Astrocyte of the cerebellum (primary cell): Measurements from ENCODE around the gene FAM210B.

ENCODE experiments used
- DNase-seq: peaks from one replicate; pipeline ENCODE4 v3.0.0-alpha.2; 2011; ENCODE audit warnings: low read depth
- H3K4me3 ChIP-seq: 2 replicates; pipeline ENCODE4 v1.5.1; 2011; ENCODE audit warnings: mild to moderate bottlenecking, low read depth, low read length, moderate library complexity
- in situ Hi-C: cut with HindIII; loops from 2 replicates; pipeline ENCODE4 v1.10.0; 2017; ENCODE audit warnings: low sequenced_read_pairs
- TF ChIP-seq, protein P1 (sequence below): IDR thresholded peaks from 2 replicates; pipeline ENCODE4 v1.5.1; 2012; ENCODE audit warnings: low read length, low read depth, moderate library complexity, mild to moderate bottlenecking; ENCODE audit errors: missing control alignments

FAM210B gene, protein sequence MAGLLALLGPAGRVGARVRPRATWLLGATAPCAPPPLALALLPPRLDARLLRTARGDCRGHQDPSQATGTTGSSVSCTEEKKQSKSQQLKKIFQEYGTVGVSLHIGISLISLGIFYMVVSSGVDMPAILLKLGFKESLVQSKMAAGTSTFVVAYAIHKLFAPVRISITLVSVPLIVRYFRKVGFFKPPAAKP

DNA sequence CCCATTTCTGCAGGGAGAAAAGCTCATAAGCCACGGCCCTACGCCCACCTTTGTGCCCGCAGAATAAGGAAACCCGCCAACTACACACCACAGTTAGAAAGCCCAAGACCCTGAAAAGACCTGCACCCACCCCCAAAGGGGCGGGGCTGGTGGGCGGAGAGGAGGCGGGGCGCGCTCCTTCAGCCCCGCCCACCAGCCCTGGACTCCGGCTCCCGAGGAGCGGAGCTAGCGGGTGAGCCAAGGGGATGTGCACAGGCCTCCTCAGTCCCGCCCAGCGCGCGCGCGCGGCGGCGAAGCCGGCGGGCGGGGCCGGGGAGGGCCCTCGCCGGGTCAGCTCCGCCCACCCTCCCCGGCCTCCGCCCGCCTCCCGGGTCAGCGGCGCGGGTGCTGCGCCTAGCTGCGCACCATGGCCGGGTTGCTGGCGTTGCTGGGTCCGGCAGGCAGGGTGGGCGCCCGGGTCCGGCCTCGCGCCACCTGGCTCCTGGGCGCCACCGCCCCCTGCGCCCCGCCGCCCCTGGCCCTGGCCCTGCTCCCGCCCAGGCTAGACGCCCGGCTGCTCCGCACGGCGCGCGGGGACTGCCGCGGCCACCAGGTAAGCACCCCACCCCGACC lies at the start of gene FAM210B:
Gene FAM210B, plus strand, starts transcription at position 375 of the 612 bp plus-strand sequence. Its CDS starts 32 bp downstream, at position 407.
- TF ChIP-seq, protein P1, sequence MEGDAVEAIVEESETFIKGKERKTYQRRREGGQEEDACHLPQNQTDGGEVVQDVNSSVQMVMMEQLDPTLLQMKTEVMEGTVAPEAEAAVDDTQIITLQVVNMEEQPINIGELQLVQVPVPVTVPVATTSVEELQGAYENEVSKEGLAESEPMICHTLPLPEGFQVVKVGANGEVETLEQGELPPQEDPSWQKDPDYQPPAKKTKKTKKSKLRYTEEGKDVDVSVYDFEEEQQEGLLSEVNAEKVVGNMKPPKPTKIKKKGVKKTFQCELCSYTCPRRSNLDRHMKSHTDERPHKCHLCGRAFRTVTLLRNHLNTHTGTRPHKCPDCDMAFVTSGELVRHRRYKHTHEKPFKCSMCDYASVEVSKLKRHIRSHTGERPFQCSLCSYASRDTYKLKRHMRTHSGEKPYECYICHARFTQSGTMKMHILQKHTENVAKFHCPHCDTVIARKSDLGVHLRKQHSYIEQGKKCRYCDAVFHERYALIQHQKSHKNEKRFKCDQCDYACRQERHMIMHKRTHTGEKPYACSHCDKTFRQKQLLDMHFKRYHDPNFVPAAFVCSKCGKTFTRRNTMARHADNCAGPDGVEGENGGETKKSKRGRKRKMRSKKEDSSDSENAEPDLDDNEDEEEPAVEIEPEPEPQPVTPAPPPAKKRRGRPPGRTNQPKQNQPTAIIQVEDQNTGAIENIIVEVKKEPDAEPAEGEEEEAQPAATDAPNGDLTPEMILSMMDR, result no peak
- peak; percentile 56 for DNase-seq
- in situ Hi-C loops, result no loop called here
- peak within 1 kb of the TSS; percentile 86 for H3K4me3 ChIP-seq

DNA sequence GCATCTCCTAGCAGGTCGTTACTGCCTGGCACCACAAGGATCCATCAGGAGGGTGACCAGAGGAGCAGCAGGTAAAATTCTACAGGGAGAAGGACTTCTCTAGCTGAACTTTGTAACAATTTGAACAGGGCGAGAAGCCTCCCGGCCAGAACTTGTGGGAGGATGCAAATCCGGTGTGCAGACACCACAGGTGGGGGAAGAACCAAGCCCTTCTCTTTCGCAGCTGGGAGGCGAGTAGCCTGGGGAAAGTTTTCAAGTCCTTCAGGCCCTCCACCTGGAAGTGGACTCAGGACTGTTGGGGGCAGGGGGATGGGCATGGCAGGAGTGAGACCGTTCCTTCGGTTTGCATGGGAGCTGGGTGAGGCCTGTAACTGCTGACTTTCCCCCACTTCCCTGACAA lies 42.7 kb upstream of the FAM210B start:
- TF ChIP-seq, protein P1, result no peak
- no peak for DNase-seq
- in situ Hi-C loops, result no loop called here
- no peak overlapping the region for H3K4me3 ChIP-seq

DNA sequence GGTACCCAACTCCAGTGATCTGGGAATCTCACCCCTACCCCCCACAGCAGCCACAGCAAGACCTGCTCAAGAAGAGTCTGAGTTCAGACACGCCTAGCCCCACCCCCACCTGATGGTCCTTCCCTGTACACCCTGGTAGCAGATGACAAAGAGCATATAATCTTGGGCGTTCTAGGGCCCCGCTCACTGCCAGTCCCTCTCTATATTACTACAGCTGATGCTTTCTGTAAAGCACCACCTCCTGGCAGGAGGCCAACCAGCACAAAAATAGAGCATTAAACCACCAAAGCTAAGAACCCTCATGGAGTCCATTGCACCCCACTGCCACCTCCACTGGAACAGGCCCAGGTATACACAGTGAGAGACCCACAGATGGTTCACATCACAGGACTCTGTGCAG lies 42.3 kb upstream of the FAM210B start:
- no peak overlapping the region for H3K4me3 ChIP-seq
- in situ Hi-C loops, result no loop called here
- no peak for DNase-seq
- TF ChIP-seq, protein P1, result no peak

DNA sequence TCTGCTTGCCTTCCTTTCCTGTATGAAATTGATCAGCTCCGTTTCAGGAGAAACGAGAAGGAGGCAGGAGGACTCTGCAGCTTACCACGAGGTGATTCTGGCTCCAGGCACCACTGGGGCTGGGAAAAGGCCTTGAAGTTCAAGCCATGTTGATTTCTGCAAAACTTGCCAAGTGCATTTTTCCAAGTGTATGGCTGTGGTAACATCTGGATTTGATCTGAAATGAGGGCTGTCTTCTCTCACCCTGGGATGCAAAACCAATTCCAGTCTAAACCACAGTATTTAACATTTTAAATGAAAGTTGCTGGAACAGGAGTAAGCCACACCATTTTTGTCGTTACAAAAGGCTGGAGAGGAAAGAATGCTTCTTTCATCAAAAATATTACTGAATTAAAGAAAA lies 36.1 kb upstream of the FAM210B start:
- H3K4me3 ChIP-seq, result no peak overlapping the region
- in situ Hi-C loops, result no loop called here
- TF ChIP-seq, protein P1, result no peak
- DNase-seq, result no peak

DNA sequence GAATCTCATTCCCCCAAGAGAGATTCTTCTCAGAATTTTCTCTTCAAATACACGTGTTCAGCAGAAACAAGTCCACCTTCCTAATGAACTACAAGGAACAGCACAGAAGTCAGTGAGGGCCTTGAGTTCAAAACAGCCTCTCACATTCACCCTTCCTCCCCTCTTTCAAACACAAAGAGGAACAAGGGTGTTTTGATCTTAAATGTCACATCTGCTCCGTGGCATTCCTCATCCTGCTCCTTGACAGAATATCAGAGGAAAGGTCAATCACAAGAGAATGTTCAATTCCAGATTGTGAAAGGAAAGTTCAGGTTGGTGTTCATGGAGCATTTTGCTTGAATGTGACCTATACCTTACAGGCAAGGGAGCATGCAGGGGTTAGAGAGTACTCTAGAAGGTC lies 35.6 kb upstream of the FAM210B start:
- DNase-seq, result no peak
- no peak overlapping the region for H3K4me3 ChIP-seq
- TF ChIP-seq, protein P1, result no peak
- in situ Hi-C loops, result no loop called here

DNA sequence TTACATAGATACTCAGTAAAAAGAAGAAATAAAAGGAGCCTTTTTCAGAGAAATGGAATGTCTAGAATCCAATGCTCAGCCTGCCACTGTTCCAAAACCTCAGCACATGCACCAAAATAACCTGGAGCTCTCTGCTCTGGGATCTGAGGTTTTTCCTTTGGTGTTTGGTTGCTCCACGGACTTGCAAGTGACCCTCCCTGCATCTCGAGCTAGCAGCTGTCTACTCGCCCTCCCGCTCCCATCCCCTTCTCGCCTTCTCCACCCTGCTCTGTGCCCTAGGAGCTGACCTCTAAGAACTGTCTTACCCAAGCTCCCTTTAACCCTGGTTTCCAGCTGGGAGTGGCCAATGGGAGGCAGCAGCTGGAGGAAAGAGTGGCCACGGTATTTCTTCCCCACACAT lies 35.1 kb upstream of the FAM210B start:
- TF ChIP-seq, protein P1, result no peak

More for the DNA sequence above, 35.1 kb upstream of the FAM210B start:
- no peak overlapping the region for H3K4me3 ChIP-seq
- in situ Hi-C loops, result no loop called here
- DNase-seq, result no peak
